ENCODE results near the gene PLA2G4F.

The PLA2G4F gene

DNA sequence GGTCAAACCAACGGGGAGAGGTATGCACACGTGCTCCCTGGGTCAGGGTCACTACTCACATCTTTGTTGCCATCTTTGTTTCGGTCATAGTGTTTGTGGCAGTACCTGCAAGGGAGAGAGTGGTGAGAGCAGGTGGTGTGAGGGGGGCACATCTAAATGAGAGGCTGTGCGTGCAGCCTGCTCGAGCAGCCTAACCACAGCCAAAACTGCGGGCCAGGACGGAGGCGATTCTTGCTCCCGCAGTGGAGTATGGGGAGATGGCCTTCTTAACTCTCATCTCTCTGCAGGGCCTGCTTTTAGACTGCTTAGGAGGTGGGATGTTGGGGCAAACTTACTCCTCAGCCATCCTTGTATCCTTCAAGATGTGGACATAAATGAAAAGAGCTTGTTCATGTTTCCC, 6.9 kb upstream of the PLA2G4F start:
- no peak for DNase-seq

- DNase-seq = no peak
These were observed 3.7 kb upstream of the PLA2G4F start for GRCh38 chr15:42160136-42160535.

GRCh38 chr15:42159381-42160015, 3.1 kb upstream of the PLA2G4F start:
- no peak for DNase-seq

DNA sequence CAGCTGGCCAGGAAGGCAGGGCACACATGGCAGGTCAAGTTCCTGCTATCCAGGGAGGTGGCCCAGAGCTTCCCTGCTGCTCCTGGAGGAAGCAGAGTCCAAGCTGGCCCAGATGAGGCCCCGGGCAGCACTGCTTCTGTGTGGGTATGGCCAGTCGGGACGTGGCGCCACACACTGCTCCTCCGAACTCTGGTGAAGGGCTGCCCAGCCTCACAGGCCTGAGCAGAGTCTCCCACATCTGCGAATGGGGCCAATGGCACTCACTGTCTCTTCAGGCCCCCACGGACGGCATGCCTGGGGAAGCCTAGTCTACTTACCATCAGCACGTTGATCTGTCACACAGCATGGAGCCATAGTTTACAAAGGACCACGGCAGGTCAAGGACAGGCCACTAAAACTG, 2.5 kb upstream of the PLA2G4F start:
- DNase-seq = no peak

DNA sequence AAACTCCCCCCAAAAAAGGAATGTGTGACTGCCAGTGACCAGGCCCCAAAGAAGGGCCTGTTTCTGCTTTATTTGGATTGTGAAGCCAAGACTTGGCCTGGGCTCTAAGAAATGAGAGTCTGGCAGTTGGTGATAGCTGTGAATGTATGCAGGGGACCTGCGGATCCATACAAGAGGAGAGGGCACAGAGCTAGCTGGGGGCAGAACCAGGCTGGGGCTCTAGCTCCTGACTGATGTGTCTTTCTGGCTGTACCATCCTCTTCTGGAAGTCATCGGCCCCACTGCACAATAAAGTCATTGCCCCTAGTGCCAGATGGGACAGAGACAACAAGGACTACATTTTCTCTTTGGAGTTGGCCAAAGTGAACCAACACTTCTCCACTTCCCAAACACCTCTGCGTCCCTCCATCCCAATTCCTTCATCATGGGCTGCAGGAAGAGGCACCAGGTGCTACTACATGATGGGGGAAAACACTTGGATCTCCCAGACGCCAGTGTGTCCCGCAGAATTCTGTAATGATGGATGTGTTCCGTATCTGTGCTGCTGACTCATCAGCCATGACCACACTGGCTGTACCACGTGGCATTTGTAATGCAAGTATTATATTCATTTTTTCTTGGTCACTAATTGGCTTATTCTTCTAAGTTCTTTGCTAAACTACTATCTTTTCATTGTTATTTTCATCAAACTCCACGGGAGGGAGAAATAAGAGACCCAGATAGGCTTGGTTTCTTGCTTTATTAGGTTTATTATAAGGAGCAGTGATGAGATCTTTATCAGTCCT, 1.7 kb upstream of the PLA2G4F start:
- DNase-seq = no peak

DNA sequence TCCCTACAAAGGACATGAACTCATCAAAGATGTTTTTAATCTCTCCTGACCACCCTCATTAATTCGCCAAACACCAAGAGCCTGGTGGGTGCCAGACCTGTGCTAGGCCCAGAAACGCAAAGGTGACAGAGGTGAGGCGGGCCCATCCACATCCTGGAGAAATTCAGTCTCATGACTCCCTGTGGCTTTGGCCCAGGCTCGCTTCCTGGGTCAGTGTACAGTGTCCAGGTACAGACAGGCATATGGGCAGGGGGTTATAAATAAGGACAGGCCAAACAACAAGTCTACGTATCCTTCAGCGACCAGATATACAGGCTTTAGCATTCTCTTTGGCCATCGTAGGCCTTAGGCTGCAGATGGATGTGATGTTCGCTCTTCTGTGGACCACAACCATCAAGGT, 945 bp upstream of the PLA2G4F start:
- no peak for DNase-seq

GRCh38 chr15:42155546-42156242, 742 bp downstream of the PLA2G4F start:
- DNase-seq = no peak

DNA sequence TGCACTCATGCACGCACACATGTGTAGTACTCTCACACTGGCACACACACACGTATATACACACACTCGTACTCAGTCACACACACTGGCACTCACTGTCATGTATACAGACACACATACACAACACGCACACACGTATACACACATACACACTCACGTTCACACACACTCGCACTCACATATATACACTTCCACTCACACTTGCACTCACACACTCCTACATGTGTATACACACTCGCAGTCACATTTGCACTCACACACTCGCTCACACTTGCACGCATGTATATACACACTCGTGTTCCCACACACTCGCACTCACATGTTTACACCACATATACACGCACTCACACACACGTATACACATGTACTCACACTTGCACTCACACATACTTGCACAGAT, 1.5 kb downstream of the PLA2G4F start:
- DNase-seq = no peak

- DNase-seq = no peak
These were observed 2.1 kb downstream of the PLA2G4F start for GRCh38 chr15:42154212-42154941.

- DNase-seq = no peak
These were observed 2.6 kb downstream of the PLA2G4F start for GRCh38 chr15:42153874-42154211.

DNA sequence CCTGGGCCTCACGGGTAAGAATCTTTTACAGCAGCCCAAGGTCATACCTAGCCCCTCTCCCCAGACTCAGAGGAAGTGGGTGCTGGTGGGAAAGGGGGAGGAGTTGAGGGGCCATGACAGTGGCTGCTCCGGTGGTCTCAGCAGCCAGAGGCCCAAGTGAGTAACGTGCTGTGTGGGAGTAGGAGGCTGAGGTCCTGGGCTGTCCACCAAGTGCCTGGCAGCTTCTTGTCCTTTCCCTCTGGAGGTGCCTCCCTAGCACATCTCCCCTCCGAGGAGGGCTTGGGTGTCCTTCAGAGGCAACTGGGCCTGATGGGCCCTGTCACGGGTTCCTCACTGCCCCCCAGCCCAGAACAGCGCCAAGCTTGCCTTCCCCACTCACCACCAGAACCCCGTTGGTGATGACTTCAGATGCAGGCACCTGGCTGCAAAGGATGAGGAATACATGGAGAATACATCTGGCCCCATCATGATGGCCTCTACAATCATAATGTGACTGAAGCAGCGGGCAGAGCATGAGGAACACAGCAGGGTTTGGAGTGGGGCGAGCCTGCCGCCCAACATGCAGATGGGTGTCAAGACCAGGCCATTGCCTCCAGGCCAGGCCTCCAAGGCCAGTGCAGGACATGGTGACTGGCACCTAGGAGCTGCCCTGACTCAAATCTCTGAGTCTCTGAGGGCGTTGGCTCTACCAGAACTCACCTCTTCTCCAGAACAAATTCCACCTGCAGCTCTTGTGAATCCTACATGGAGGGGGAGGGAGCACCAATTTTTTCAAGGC, 3.3 kb downstream of the PLA2G4F start:
- no peak for DNase-seq

- DNase-seq = no peak
These were observed 4.1 kb downstream of the PLA2G4F start for GRCh38 chr15:42152196-42152920.

DNA sequence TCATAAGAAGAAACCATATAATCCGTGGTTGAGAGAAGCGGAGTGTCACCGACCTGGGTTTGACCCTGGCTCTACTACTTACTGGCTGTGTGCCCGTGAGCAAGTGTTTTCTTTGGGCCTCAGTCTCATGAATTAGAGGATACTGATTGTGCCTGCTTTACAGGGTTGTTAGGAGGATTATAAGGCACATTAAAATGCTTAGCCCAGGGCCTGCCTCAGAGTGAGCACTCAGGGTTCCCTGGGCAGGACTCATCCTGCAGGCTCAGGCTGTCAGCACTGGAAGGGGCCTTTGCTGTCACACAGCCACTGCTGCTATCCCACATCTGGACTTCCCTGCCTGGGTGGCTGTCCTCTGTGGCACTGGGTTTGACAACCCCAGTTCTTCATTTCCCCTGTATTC, 4.7 kb downstream of the PLA2G4F start:
- DNase-seq = no peak

- no peak for DNase-seq
These were observed 5.3 kb downstream of the PLA2G4F start for GRCh38 chr15:42151141-42151561.

DNA sequence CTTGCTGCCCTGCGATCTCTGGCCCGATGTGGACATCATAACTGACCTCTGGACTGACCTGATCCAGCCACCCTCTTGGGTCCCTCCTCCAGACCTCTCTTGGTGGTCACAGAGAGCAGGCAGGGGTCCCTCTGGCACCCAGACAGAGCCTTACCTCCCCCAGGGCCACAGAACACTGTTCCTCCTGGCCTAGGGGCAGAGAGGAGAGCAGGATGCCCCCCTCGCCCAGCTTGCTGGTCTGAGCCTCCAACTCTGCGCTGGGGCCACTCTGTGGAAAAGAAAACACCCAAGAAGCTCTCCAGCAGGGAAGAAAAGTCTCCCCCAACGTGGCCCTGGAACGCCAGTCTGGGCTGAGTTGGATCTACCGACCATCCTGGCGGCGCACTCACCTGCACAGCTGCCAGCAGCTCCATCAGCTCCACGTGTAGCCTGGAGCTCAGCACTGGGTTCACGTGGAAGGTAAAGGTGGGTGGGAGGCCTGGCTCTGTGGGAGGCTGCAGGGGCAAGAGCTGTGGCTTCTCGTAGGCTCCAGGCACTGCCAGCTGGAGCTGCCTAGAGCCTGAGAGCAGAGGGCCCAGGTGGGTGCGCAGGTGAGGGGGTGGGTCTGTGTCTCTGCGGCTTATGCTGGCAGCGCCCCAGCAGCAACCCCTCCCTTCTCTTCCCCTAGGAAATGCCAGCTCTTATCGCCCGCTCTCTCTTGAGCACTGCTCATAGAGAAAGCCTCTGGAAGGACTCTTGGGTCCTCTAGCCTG, 6.0 kb downstream of the PLA2G4F start:
- DNase-seq = peak; percentile 80

- DNase-seq = no peak
These were observed 6.8 kb downstream of the PLA2G4F start for GRCh38 chr15:42149493-42150218.

DNA sequence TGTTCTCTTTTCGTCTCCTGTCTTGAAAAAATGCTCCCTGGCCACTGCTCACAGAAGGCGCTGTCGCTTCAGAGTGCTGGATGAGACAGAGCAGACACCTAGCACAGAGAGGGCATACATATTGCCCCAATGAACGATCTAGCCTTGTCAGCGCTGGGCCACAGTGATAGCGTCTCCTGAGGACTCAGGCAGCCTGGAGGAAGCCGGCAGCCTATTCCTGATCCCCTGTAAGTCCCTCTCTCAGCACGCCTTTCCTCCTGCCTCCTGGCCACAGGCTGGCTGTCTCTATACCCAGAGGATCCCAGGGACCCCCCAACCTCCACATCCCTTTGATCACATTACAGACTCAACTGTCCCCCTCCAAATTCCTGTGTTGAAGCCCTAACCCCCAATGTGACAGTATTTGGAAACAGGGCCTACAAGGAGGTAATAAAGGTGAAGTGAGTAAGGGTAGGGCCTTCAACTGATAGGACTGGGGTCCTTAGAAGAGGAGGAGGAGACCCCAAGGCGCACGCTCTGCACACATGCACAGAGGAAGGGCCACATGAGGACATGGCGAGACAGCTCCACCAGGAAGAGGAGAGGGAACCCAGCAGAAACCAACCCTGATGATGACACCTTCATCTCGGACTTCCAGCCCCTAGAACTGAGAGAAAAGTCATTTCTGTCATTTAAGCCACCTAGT, 7.5 kb downstream of the PLA2G4F start:
- DNase-seq = no peak

DNA sequence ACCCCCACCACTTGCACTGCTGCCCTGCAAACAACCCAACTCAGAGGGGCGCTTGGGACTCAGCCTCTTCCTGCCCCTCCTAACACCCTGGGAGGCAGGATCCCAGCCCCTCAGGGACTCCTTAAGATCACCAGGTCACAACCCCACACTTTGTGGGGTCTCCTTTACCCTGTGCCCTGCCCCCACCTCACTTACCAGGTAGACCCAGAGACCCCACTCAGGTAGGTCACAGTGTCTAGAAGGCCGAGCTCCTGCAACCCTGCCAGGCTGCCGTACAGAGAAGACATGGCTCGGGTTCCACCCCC, 9.1 kb downstream of the PLA2G4F start:
- no peak for DNase-seq

DNA sequence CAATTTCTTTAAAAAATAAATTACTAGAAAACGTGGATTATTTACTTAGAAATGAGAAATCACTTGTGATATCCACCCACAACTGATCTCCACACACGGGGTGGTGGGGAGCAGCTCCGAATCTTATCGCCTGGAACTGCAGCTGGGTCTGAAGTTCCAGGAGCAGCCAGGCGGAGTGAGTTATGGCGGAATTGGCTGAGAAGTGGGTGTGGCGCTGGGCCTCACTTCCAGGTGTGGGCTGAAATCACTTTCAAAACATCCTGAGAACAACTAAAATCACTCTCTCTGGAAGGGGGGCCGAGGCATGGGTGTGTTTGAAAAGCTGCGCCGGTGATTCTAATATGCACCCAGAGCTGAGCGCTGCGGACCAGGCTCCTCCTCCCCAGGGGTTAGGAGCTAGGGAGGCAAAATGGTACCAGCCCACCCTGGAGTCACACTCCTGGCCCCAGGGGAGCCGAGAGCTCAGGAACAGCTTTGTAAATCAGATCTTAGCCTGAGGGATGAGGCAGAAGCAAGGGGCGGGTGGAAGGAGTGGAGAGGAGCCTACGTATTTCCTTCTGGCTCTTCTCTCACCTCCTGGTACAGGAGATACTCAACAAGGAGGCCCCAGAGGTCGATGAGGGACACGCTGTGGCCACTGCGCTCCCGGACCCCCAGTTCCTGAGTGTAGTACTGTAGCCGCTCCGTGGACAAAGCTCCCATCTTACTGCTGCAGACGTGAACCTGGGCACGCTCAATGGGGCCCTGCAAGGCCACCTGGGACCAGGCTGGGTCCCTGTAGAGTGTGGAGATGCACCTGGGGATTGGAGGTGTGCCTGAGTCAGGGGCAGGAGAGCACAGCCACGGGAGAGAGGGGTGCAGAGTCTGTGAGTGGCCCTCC, 9.6 kb downstream of the PLA2G4F start:
- no peak for DNase-seq
